Endothelial cell of umbilical vein (primary cell): ENCODE measurements around the gene TERT. TPM values are rescaled to one million over a fixed set of nuclear protein-coding genes. Genes with fewer than 3 reads are reported as not detected.

Source experiments
- BruUV-seq: library from RNA; stranded (reverse); fragments of 400-500 nt; replicated peaks from 2 replicates; lab custom pipeline; 2021; lab: Mats Ljungman, UMichigan
- CTCF ChIA-PET: fragments of 300-600, 350-600 bp; sonication (Branson Sonifier 250); formaldehyde crosslinking; loops from one replicate; lab custom pipeline; 2021; ENCODE audit warnings: antibody characterized with exemption, inconsistent platforms; lab: Charles Lee
- POLR2A ChIA-PET: fragments of 300-600, 350-600 bp; sonication (Branson Sonifier 250); formaldehyde crosslinking; loops from one replicate; lab custom pipeline; 2021; ENCODE audit warnings: antibody characterized with exemption, inconsistent platforms; lab: Charles Lee
- DNase-seq: peaks from one replicate; pipeline ENCODE4 v3.0.0-alpha.2; 2011; ENCODE audit warnings: low read depth, low spot score
- FAIRE-seq: peaks from 2 replicates; lab custom pipeline; 2011; peaks lifted over from hg19 to GRCh38; lab: Jason Lieb, UNC
- H2AFZ ChIP-seq: 2 replicates; pipeline ENCODE4 v1.6.0; 2012; ENCODE audit warnings: low read depth, low read length, control low read depth, inconsistent platforms
- H3K27ac ChIP-seq: 2 replicates; pipeline ENCODE4 v1.5.1; 2011; ENCODE audit warnings: low read depth, mild to moderate bottlenecking, control low read depth, low read length, moderate library complexity; ENCODE audit not compliant: insufficient read depth
- H3K27me3 ChIP-seq, 2 experiments: 2 replicates each; pipeline versions ENCODE4 v1.6.0 to v1.6.1; 2011; ENCODE audit warnings: low read length in 2 of 2, mixed read lengths in 1 of 2; ENCODE audit not compliant: control insufficient read depth in 2 of 2, insufficient read depth in 2 of 2
- H3K36me3 ChIP-seq, 2 experiments: 2 replicates in 1 of 2; 3 replicates in 1 of 2; pipeline ENCODE4 v1.5.1; 2011; ENCODE audit warnings: low read length in 2 of 2, mild to moderate bottlenecking in 1 of 2, moderate library complexity in 1 of 2; ENCODE audit not compliant: control insufficient read depth in 2 of 2, insufficient read depth in 2 of 2; ENCODE audit errors: extremely low read depth in 1 of 2
- H3K4me1 ChIP-seq: 3 replicates; pipeline ENCODE4 v1.5.1; 2011; ENCODE audit warnings: mild to moderate bottlenecking, low read length; ENCODE audit not compliant: control insufficient read depth, insufficient read depth; ENCODE audit errors: extremely low read depth
- H3K4me2 ChIP-seq: 2 replicates; pipeline ENCODE4 v1.6.1; 2011; ENCODE audit warnings: low read length, control low read depth, mixed read lengths; ENCODE audit not compliant: insufficient read depth
- H3K4me3 ChIP-seq, 3 experiments: fragments of 200-600 bp in 1 of 3; sonication (generic), shearing (Covaris generic) in 1 of 3; replicated peaks in 1 of 3; 2 replicates each; pipeline ENCODE4 v1.5.1; 2011 to 2016; ENCODE audit warnings: control low read depth in 3 of 3, low read length in 3 of 3, mild to moderate bottlenecking in 2 of 3, inconsistent platforms in 1 of 3, low read depth in 1 of 3, moderate library complexity in 1 of 3; ENCODE audit not compliant: insufficient read depth in 1 of 3
- H3K79me2 ChIP-seq: 2 replicates; pipeline ENCODE4 v1.6.0; 2012; ENCODE audit warnings: low read length, inconsistent platforms; ENCODE audit not compliant: control insufficient read depth, insufficient read depth
- H3K9ac ChIP-seq: replicated peaks from 2 replicates; pipeline ENCODE3; 2011; ENCODE audit warnings: low read length, control low read depth; ENCODE audit not compliant: insufficient read depth; ENCODE audit errors: extremely low read depth
- H3K9me1 ChIP-seq: replicated peaks from 3 replicates; pipeline ENCODE4 v1.6.0; 2011; ENCODE audit warnings: mild to moderate bottlenecking, low read length; ENCODE audit not compliant: control insufficient read depth, insufficient read depth; ENCODE audit errors: extremely low read depth
- H3K9me3 ChIP-seq: replicated peaks from 2 replicates; pipeline ENCODE4 v1.5.1; 2012; ENCODE audit warnings: low read length, inconsistent platforms; ENCODE audit not compliant: control insufficient read depth, insufficient read depth
- H4K20me1 ChIP-seq: replicated peaks from 2 replicates; pipeline ENCODE3; 2011; ENCODE audit warnings: mild to moderate bottlenecking, low read length; ENCODE audit not compliant: control insufficient read depth, insufficient read depth; ENCODE audit errors: extremely low read depth
- CTCF ChIP-seq, 2 donors: IDR thresholded peaks; 1 replicate in 1 of 2; 2 replicates in 1 of 2; pipeline ENCODE4 v1.5.1; 2011; ENCODE audit warnings: low read length in 2 of 2, mild to moderate bottlenecking in 2 of 2, moderate library complexity in 2 of 2, control low read depth in 1 of 2, inconsistent platforms in 1 of 2, low read depth in 1 of 2; ENCODE audit not compliant: insufficient read depth in 1 of 2; ENCODE audit errors: extremely low read depth in 1 of 2
- EZH2 ChIP-seq: IDR thresholded peaks from 2 replicates; pipeline ENCODE4 v1.6.1; 2012; ENCODE audit warnings: borderline replicate concordance, low read depth, mild to moderate bottlenecking, moderate library complexity, low read length, inconsistent platforms; ENCODE audit not compliant: severe bottlenecking
- FOS ChIP-seq: IDR thresholded peaks from 2 replicates; pipeline ENCODE4 v1.6.1; 2011; ENCODE audit warnings: mild to moderate bottlenecking, low read length, moderate library complexity, borderline replicate concordance; ENCODE audit not compliant: insufficient read depth
- GATA2 ChIP-seq: IDR thresholded peaks from 2 replicates; pipeline ENCODE4 v1.7.0; 2011; ENCODE audit warnings: low read depth, mild to moderate bottlenecking, moderate library complexity, mixed read lengths, low read length; ENCODE audit not compliant: insufficient read length, insufficient read depth
- JUN ChIP-seq: IDR thresholded peaks from 2 replicates; pipeline ENCODE4 v1.6.1; 2011; ENCODE audit warnings: borderline replicate concordance, low read depth; ENCODE audit not compliant: insufficient read length, insufficient read depth
- MAX ChIP-seq: IDR thresholded peaks from 2 replicates; pipeline ENCODE4 v1.6.1; 2011; ENCODE audit not compliant: insufficient read depth, insufficient read length
- MYC ChIP-seq: IDR thresholded peaks from one replicate; pipeline ENCODE4 v1.6.1; 2011; ENCODE audit warnings: mild to moderate bottlenecking, low read depth, low read length
- POLR2A ChIP-seq: IDR thresholded peaks from 2 replicates; pipeline ENCODE4 v1.6.1; 2012; ENCODE audit warnings: low read depth, mild to moderate bottlenecking, control low read depth, low read length
- POLR2AphosphoS5 ChIP-seq: IDR thresholded peaks from 2 replicates; pipeline ENCODE4 v1.6.1; 2012; ENCODE audit warnings: low read depth, mild to moderate bottlenecking, control low read depth, low read length, moderate library complexity; ENCODE audit not compliant: insufficient read depth
- dilution Hi-C: fragments of 300-500 bp; cut with MboI; formaldehyde crosslinking; loops from one replicate; pipeline ENCODE4 v1.15.0; 2019; ENCODE audit warnings: low sequenced_read_pairs; ENCODE audit not compliant: extremely low pct_ligation_motif_present
- intact Hi-C: fragments of 100-400 bp; cut with micrococcal nuclease; formaldehyde crosslinking; loops from one replicate; pipeline ENCODE4 v1.10.0; 2022
- polyA plus RNA-seq, 4 experiments: library from polyadenylated mRNA; depleted of rRNA in 3 of 4; stranded (reverse) in 3 of 4; unstranded in 1 of 4; fragments of >200 nt; gene quantifications; 2 replicates each; pipeline versions ENCODE4 v1.2.1 to v1.2.3, GENCODE V29; 2011 to 2012; ENCODE audit warnings: missing spikeins in 1 of 4
- total RNA-seq: library from RNA; stranded (reverse); gene quantifications from 2 replicates; pipeline ENCODE4 v1.2.3, GENCODE V29; 2021

TERT gene
- total and polyA plus RNA-seq, 2 donors (not counting 3 experiments of a cell fraction or from before 2014, with no cell fraction given) = 0.04 TPM; not detected in 1

GRCh38 chr5:1241509-1242080, 53.3 kb downstream of the TERT start:
- no peaks in the 10 kb centered on the region for H3K79me2 ChIP-seq
- no peak for TF ChIP-seq CTCF (IDR thresholded peaks at IDR 0.05; ENCODE audit: extremely low read depth in 1 of 2, insufficient read depth in 1 of 2, low read depth in 1 of 2, low read length in 2 of 2)
- ChIA-PET POLR2A (no interaction called here), CTCF (no interaction called here)
- no peak overlapping the region for H3K27ac ChIP-seq
- H3K9ac ChIP-seq = no peak overlapping the region
- dilution Hi-C loops (no loop called here), intact Hi-C loops (no loop called here)
- no peaks in the 10 kb centered on the region for H3K4me1 ChIP-seq
- H3K27me3 ChIP-seq = peaks cover 0 to 3% of the 10 kb centered on the region in 2 experiments
- H2AFZ ChIP-seq = no peak overlapping the region
- H3K36me3 ChIP-seq = no peaks in the 10 kb centered on the region
- H3K9me1 ChIP-seq = no peaks in the 10 kb centered on the region
- H3K4me2 ChIP-seq = no peak overlapping the region
- DNase-seq (no peak), FAIRE-seq (no peak)
- no peaks in the 10 kb centered on the region for H4K20me1 ChIP-seq
- no peaks in the 10 kb centered on the region for H3K9me3 ChIP-seq
- no TSS peak for BruUV-seq
- no peak overlapping the region for H3K4me3 ChIP-seq

- Histone ChIP-seq H3K9me3 (no peaks in the 10 kb centered on the region), H3K4me2 (no peak overlapping the region), H3K4me1 (no peaks in the 10 kb centered on the region), H2AFZ (no peak overlapping the region), H3K79me2 (no peaks in the 10 kb centered on the region), H4K20me1 (no peaks in the 10 kb centered on the region), H3K9me1 (no peaks in the 10 kb centered on the region), H3K36me3 (no peaks in the 10 kb centered on the region), H3K9ac (no peak overlapping the region), H3K4me3 (no peak overlapping the region), H3K27ac (no peak overlapping the region), H3K27me3 (no peaks in the 10 kb centered on the region)
- intact Hi-C loops = no loop called here
- FAIRE-seq (no peak), DNase-seq (no peak)
- POLR2A ChIA-PET = no interaction called here
- TF ChIP-seq MAX = no peak
- TF ChIP-seq POLR2AphosphoS5 = no peak
- TF ChIP-seq CTCF (IDR thresholded peaks at IDR 0.05; ENCODE audit: extremely low read depth in 1 of 2, insufficient read depth in 1 of 2, low read depth in 1 of 2, low read length in 2 of 2) = no peak
- TF ChIP-seq EZH2 = no peak
- no peak for TF ChIP-seq FOS
- no peak for TF ChIP-seq GATA2
- no peak for TF ChIP-seq MYC
- no peak for TF ChIP-seq POLR2A
- TF ChIP-seq JUN = no peak
- CTCF ChIA-PET = no interaction called here
- no TSS peak for BruUV-seq
- dilution Hi-C loops = no loop called here
These were observed 54.2 kb downstream of the TERT start for GRCh38 chr5:1240496-1241260.
